CD4-positive, alpha-beta T cell treated with Interleukin-10 for 1 hour (primary cell): ENCODE results near the gene CTBP1.

Experiments
- DNase-seq: peaks from one replicate; pipeline ENCODE4 v3.0.0-alpha.2; 2020

CTBP1 gene

GRCh38 chr4:1279253-1279652 lies 30.3 kb upstream of the CTBP1 start:
- no peak for DNase-seq

GRCh38 chr4:1277667-1278665 lies 29.0 kb upstream of the CTBP1 start:
- DNase-seq, result peak; percentile 18

- DNase-seq, result no peak
These were observed 28.1 kb upstream of the CTBP1 start for GRCh38 chr4:1276984-1277383.

- no peak for DNase-seq
These were observed 25.9 kb upstream of the CTBP1 start for GRCh38 chr4:1274871-1275270.

GRCh38 chr4:1271686-1272085 lies 22.8 kb upstream of the CTBP1 start:
- no peak for DNase-seq

GRCh38 chr4:1269209-1269608 lies 20.3 kb upstream of the CTBP1 start:
- no peak for DNase-seq

- no peak for DNase-seq
These were observed 18.2 kb upstream of the CTBP1 start for GRCh38 chr4:1266881-1267763.

- no peak for DNase-seq
These were observed 16.4 kb upstream of the CTBP1 start for GRCh38 chr4:1265351-1265750.

GRCh38 chr4:1264942-1265341 lies 16.0 kb upstream of the CTBP1 start:
- DNase-seq, result no peak

GRCh38 chr4:1261107-1261928 lies 12.4 kb upstream of the CTBP1 start:
- no peak for DNase-seq

GRCh38 chr4:1260418-1261106 lies 11.6 kb upstream of the CTBP1 start:
- no peak for DNase-seq

- DNase-seq, result no peak
These were observed 11.0 kb upstream of the CTBP1 start for GRCh38 chr4:1259966-1260365.

GRCh38 chr4:1258457-1258856 lies 9.5 kb upstream of the CTBP1 start:
- DNase-seq, result no peak

- DNase-seq, result no peak
These were observed 6.8 kb upstream of the CTBP1 start for GRCh38 chr4:1255699-1256098.

- DNase-seq, result no peak
These were observed 6.2 kb upstream of the CTBP1 start for GRCh38 chr4:1255151-1255550.

- peak; percentile 36 for DNase-seq
These were observed 4.9 kb upstream of the CTBP1 start for GRCh38 chr4:1253831-1254230.

GRCh38 chr4:1252928-1253492 lies 4.1 kb upstream of the CTBP1 start:
- no peak for DNase-seq

GRCh38 chr4:1251773-1252066 lies 2.8 kb upstream of the CTBP1 start:
- DNase-seq, result no peak

GRCh38 chr4:1250921-1251772 lies 2.2 kb upstream of the CTBP1 start:
- DNase-seq, result no peak

GRCh38 chr4:1250527-1250812 lies 1.5 kb upstream of the CTBP1 start:
- no peak for DNase-seq
